Loucy (cell line): ENCODE results near the gene BARHL2.
A peak's percentile ranks its signal among the peaks of the same experiment; 100 is the strongest.

ENCODE experiments used
- H2AFZ ChIP-seq: fragments of 200-600 bp; sonication (generic); 2 replicates; pipeline ENCODE4 v1.6.0; 2016; ENCODE audit warnings: antibody characterized with exemption, mild to moderate bottlenecking, low read length, moderate library complexity
- H3F3A ChIP-seq: fragments of 200-600 bp; 2 replicates; pipeline ENCODE4 v1.6.0; 2016; ENCODE audit warnings: antibody characterized with exemption, low read depth, mild to moderate bottlenecking
- H3K27me3 ChIP-seq: fragments of 200-600 bp; sonication (generic); 2 replicates; pipeline ENCODE4 v1.6.1; 2014; ENCODE audit warnings: low read length, mild to moderate bottlenecking; ENCODE audit not compliant: insufficient read depth, poor library complexity, severe bottlenecking
- H3K36me3 ChIP-seq: fragments of 200-600 bp; sonication (generic); 2 replicates; pipeline ENCODE4 v1.6.1; 2016; ENCODE audit warnings: low read length; ENCODE audit not compliant: insufficient read depth
- H3K4me1 ChIP-seq: fragments of 200-600 bp; sonication (generic); 2 replicates; pipeline ENCODE4 v1.5.1; 2014; ENCODE audit warnings: low read length, mild to moderate bottlenecking; ENCODE audit not compliant: insufficient read depth, poor library complexity, severe bottlenecking
- H3K4me2 ChIP-seq: fragments of 200-600 bp; sonication (generic); 2 replicates; pipeline ENCODE4 v1.6.0; 2014; ENCODE audit warnings: antibody characterized with exemption, low read length, low read depth, mild to moderate bottlenecking; ENCODE audit not compliant: poor library complexity, severe bottlenecking
- H3K4me3 ChIP-seq: fragments of 200-600 bp; sonication (generic); 2 replicates; pipeline ENCODE4 v1.5.1; 2014; ENCODE audit warnings: low read length, mild to moderate bottlenecking, mixed read lengths; ENCODE audit not compliant: poor library complexity, severe bottlenecking
- H3K79me2 ChIP-seq: fragments of 200-600 bp; sonication (generic); 2 replicates; pipeline ENCODE4 v1.6.1; 2014; ENCODE audit warnings: low read length; ENCODE audit not compliant: insufficient read depth
- H3K9ac ChIP-seq: fragments of 200-600 bp; sonication (generic); 2 replicates; pipeline ENCODE4 v1.6.0; 2014; ENCODE audit warnings: mild to moderate bottlenecking, low read depth, low read length, moderate library complexity; ENCODE audit not compliant: poor library complexity, severe bottlenecking
- H3K9me2 ChIP-seq: fragments of 200-600 bp; sonication (generic); replicated peaks from 2 replicates; pipeline ENCODE4 v1.6.1; 2016; ENCODE audit warnings: low read depth, low read length, mixed read lengths
- H3K9me3 ChIP-seq: fragments of 200-600 bp; sonication (generic); 2 replicates; pipeline ENCODE4 v1.6.1; 2014; ENCODE audit warnings: mild to moderate bottlenecking, antibody characterized with exemption, low read length, low read depth; ENCODE audit not compliant: insufficient read depth
- H4K20me1 ChIP-seq: fragments of 200-600 bp; sonication (generic); 2 replicates; pipeline ENCODE4 v1.6.0; 2014; ENCODE audit warnings: antibody characterized with exemption, low read length, mild to moderate bottlenecking; ENCODE audit not compliant: insufficient read depth, poor library complexity, severe bottlenecking
- EZH2phosphoT487 ChIP-seq: fragments of 200-600 bp; IDR thresholded peaks from 2 replicates; pipeline ENCODE4 v1.6.1; 2018; ENCODE audit warnings: antibody characterized with exemption, mild to moderate bottlenecking, moderate library complexity, borderline replicate concordance
- TF ChIP-seq, protein P1 (sequence below): fragments of 200-600 bp; sonication (generic); conservative IDR thresholded peaks from 2 replicates; pipeline ENCODE4 v1.5.1; 2014; ENCODE audit warnings: mild to moderate bottlenecking, antibody characterized with exemption, low read length

BARHL2 gene

GRCh38 chr1:90724926-90725656 lies 8.0 kb upstream of the BARHL2 start:
- Histone ChIP-seq H3K4me3 (no peak overlapping the region), H3K9me3 (no peaks in the 10 kb centered on the region), H3K79me2 (no peaks in the 10 kb centered on the region), H3K4me1 (peaks cover 5% of the 10 kb centered on the region), H2AFZ (no peak overlapping the region), H3K36me3 (no peaks in the 10 kb centered on the region), H3K27me3 (no peaks in the 10 kb centered on the region), H3K9me2 (no peaks in the 10 kb centered on the region), H3K4me2 (no peak overlapping the region), H4K20me1 (no peaks in the 10 kb centered on the region), H3K9ac (no peak overlapping the region), H3F3A (no peaks in the 10 kb centered on the region)
- TF ChIP-seq EZH2phosphoT487, result no peak
- TF ChIP-seq, protein P1, sequence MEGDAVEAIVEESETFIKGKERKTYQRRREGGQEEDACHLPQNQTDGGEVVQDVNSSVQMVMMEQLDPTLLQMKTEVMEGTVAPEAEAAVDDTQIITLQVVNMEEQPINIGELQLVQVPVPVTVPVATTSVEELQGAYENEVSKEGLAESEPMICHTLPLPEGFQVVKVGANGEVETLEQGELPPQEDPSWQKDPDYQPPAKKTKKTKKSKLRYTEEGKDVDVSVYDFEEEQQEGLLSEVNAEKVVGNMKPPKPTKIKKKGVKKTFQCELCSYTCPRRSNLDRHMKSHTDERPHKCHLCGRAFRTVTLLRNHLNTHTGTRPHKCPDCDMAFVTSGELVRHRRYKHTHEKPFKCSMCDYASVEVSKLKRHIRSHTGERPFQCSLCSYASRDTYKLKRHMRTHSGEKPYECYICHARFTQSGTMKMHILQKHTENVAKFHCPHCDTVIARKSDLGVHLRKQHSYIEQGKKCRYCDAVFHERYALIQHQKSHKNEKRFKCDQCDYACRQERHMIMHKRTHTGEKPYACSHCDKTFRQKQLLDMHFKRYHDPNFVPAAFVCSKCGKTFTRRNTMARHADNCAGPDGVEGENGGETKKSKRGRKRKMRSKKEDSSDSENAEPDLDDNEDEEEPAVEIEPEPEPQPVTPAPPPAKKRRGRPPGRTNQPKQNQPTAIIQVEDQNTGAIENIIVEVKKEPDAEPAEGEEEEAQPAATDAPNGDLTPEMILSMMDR, result no peak

- Histone ChIP-seq H3K4me3 (no peak overlapping the region), H3K4me1 (peaks cover 5% of the 10 kb centered on the region)
These were observed 7.3 kb upstream of the BARHL2 start for GRCh38 chr1:90724361-90724760.

DNA sequence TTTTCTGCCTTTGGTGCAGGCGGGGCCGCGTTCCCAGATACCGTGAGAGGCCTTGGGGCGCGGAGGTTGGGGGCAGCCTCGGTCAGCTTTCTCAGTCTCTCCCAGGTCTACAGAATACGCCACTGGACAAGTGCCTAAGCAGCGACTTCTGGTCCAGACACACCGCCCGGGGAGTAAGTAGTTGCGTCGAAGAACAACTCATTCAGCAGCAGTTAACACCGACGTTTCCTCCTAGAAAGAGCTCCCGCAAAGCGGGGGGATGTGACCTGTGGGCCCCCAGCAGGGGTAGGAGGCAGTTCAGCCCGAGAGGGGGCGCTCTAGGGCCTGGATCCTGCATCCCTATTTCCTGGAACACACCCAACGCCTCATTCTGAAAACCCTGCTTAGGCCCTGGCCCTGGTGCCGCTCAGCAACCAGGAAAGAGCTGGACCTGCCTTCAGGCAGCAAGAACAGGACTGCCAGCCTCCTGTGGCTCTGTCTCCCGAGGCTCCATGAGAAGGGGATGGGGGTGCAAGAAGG lies 6.5 kb upstream of the BARHL2 start:
- Histone ChIP-seq H3K9me3 (no peaks in the 10 kb centered on the region), H3K4me2 (no peak overlapping the region), H3K4me1 (peaks cover 5% of the 10 kb centered on the region), H3K9me2 (no peaks in the 10 kb centered on the region), H2AFZ (no peak overlapping the region), H3K27me3 (no peaks in the 10 kb centered on the region), H3K79me2 (no peaks in the 10 kb centered on the region), H3F3A (no peaks in the 10 kb centered on the region), H3K9ac (no peak overlapping the region), H4K20me1 (no peaks in the 10 kb centered on the region), H3K36me3 (no peaks in the 10 kb centered on the region), H3K4me3 (no peak overlapping the region)
- TF ChIP-seq, protein P1, result peak; percentile 58
- TF ChIP-seq EZH2phosphoT487, result no peak

More at GRCh38 chr1:90724361-90724760, 7.3 kb upstream of the BARHL2 start:
- Histone ChIP-seq H3K36me3 (no peaks in the 10 kb centered on the region), H3K9ac (no peak overlapping the region), H4K20me1 (no peaks in the 10 kb centered on the region), H3K79me2 (no peaks in the 10 kb centered on the region), H3K9me3 (no peaks in the 10 kb centered on the region), H3K27me3 (no peaks in the 10 kb centered on the region), H3K9me2 (no peaks in the 10 kb centered on the region), H3K4me2 (no peak overlapping the region), H3F3A (no peaks in the 10 kb centered on the region), H2AFZ (no peak overlapping the region)
- TF ChIP-seq EZH2phosphoT487, result no peak
- TF ChIP-seq, protein P1, result no peak
